A673 (cell line): ENCODE measurements around the gene BIRC5.

Source experiments
- CTCF ChIP-seq: fragments of 300-800, 200-600 bp; sonication (generic); conservative IDR thresholded peaks from 2 replicates; pipeline ENCODE4 v1.5.1; 2017; ENCODE audit warnings: low read depth, mild to moderate bottlenecking, antibody characterized with exemption, low read length, moderate library complexity, mixed read lengths
- EZH2 ChIP-seq: fragments of 200-600 bp; sonication (generic); IDR thresholded peaks from 2 replicates; pipeline ENCODE4 v1.6.1; 2017; ENCODE audit warnings: borderline replicate concordance, low read depth, mild to moderate bottlenecking, mixed read lengths, antibody characterized with exemption, low read length; ENCODE audit not compliant: poor library complexity, severe bottlenecking

- TF ChIP-seq CTCF (no peak), EZH2 (no peak)
Measured at GRCh38 chr17:78230252-78230962, 16.4 kb downstream of the BIRC5 start.
